Sigmoid colon (tissue), 4 donors: ENCODE measurements around the gene BLMH.

Experiments used
- EP300 ChIP-seq, 4 donors: sonication (generic); formaldehyde crosslinking; IDR thresholded peaks; one replicate each; pipeline ENCODE4 v1.6.1; 2017; ENCODE audit warnings: antibody characterized with exemption in 4 of 4
- TF ChIP-seq, protein P1 (sequence below), 4 experiments: fragments of 450-650 bp in 3 of 4; fragments of 200-600 bp in 1 of 4; IDR thresholded peaks; one replicate each; pipeline ENCODE4 v1.5.1; 2016 to 2019; ENCODE audit warnings: antibody characterized with exemption in 4 of 4, mild to moderate bottlenecking in 3 of 4, moderate library complexity in 2 of 4

DNA sequence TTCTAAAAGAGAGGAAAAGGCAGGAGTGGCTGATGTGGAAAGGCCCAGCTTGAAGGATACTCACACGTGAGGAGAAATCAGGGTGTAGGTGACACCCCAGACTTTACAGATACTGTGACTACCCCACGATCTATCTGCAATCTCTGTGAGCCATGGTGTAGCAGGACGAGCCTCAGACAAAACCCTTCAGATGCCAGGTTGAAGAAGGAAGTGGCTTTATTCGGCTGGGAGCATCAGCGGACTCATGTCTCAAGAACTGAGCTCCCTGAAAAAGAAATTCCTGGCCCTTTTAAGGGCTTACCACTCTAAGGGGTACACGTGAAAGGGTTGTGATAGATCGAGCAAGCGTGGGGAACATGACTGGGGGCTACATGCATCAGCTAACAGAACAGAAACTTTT is 51.6 kb downstream of the BLMH start:
- TF ChIP-seq, protein P1, sequence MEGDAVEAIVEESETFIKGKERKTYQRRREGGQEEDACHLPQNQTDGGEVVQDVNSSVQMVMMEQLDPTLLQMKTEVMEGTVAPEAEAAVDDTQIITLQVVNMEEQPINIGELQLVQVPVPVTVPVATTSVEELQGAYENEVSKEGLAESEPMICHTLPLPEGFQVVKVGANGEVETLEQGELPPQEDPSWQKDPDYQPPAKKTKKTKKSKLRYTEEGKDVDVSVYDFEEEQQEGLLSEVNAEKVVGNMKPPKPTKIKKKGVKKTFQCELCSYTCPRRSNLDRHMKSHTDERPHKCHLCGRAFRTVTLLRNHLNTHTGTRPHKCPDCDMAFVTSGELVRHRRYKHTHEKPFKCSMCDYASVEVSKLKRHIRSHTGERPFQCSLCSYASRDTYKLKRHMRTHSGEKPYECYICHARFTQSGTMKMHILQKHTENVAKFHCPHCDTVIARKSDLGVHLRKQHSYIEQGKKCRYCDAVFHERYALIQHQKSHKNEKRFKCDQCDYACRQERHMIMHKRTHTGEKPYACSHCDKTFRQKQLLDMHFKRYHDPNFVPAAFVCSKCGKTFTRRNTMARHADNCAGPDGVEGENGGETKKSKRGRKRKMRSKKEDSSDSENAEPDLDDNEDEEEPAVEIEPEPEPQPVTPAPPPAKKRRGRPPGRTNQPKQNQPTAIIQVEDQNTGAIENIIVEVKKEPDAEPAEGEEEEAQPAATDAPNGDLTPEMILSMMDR (IDR thresholded peaks at IDR 0.05), result no peak
- no peak for TF ChIP-seq EP300 (IDR thresholded peaks at IDR 0.05)
